ENCODE data around the gene SERPINA6.
"Not testable (repeated sequence)": the region's sequence is repeated elsewhere in the genome, so short reads cannot be mapped to it uniquely, and the experiment has no call there.

The SERPINA6 gene

DNA sequence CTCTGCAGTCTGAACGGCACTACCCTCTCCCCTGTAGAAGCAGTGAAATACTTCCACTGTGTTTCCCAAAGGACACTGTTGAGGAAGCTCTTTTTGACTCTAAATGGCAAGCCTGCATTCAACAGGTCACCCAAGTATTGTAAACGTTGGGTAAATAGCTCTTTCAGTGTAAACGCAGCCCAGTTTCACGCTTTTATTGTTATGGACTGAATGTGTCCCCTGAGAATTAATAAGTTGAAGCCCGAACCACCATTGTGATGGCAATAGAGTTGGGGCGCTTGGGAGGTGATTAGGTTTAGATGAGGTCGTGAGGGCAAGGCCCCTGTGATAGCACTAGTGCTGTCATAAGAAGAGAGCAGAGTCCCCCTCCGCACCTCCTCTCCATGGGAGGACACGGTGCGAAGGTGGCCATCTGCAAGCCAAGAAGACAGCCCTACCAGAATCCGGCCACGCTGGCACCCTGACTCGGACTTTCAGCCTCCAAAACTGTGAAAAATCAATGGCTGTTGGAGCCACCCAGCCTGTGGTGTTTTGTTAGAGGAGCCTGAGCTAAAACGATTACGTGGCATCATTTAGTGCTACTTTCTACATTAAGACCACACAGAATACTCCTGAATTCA is 31.1 kb downstream of the SERPINA6 start:
- H2AFZ ChIP-seq (ENCODE audit: low read length, unreplicated experiment), result no peak overlapping the region
- H3K4me1 ChIP-seq (ENCODE audit: control insufficient read depth, insufficient read depth, low read length, unreplicated experiment), result no peaks in the 10 kb centered on the region
- H3K27ac ChIP-seq (ENCODE audit: low read depth, low read length), result no peak overlapping the region
- H3K79me2 ChIP-seq (ENCODE audit: control insufficient read depth, insufficient read depth, low read length, unreplicated experiment), result no peaks in the 10 kb centered on the region
- no peaks in the 10 kb centered on the region for H3K27me3 ChIP-seq (ENCODE audit: insufficient read depth, low read length)
- H3K4me3 ChIP-seq (ENCODE audit: low read depth, low read length), result no peak overlapping the region
- no peaks in the 10 kb centered on the region for H3K36me3 ChIP-seq (ENCODE audit: insufficient read depth, low read length)

DNA sequence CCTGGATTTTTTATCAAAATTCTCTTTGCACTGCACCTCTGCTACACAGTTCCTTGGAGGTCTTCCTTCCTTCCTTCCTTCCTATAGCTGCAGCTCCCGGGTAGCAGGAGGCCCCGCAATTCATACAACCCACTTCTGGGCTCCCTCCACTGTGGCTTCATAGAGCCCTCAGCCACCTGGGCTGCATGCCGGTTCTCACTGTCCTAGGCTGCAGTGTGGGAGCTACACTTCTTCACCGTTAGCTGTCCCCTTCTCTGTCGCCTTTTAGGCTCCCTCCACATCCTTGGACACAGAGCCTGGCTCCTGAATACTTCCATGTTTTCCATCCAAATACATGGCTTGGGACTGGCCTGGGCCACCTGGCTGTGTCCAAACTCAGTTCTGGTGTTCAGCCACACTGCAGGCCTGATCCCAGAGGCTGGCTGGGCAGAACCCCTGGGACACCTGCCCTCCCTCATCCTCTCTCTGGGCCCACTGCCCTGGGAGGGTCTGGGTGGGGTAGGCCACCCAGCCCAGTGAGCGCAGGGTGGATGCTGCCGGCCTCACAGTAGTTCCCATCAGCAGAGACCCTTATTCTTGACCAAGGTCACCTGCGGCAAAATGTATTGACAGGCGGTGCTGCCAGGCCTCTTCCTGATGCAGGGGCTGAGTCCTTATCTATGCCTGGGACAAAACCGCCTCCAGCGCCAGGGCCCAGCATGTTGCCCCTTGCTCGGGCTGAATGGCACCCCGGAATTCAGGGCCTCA is 31.8 kb downstream of the SERPINA6 start:
- H2AFZ ChIP-seq (ENCODE audit: low read length, unreplicated experiment), result no peak overlapping the region
- H3K79me2 ChIP-seq (ENCODE audit: control insufficient read depth, insufficient read depth, low read length, unreplicated experiment), result no peaks in the 10 kb centered on the region
- H3K36me3 ChIP-seq (ENCODE audit: insufficient read depth, low read length), result no peaks in the 10 kb centered on the region
- H3K27ac ChIP-seq (ENCODE audit: low read depth, low read length), result no peak overlapping the region
- no peaks in the 10 kb centered on the region for H3K4me1 ChIP-seq (ENCODE audit: control insufficient read depth, insufficient read depth, low read length, unreplicated experiment)
- H3K27me3 ChIP-seq (ENCODE audit: insufficient read depth, low read length), result no peaks in the 10 kb centered on the region
- no peak overlapping the region for H3K4me3 ChIP-seq (ENCODE audit: low read depth, low read length)

DNA sequence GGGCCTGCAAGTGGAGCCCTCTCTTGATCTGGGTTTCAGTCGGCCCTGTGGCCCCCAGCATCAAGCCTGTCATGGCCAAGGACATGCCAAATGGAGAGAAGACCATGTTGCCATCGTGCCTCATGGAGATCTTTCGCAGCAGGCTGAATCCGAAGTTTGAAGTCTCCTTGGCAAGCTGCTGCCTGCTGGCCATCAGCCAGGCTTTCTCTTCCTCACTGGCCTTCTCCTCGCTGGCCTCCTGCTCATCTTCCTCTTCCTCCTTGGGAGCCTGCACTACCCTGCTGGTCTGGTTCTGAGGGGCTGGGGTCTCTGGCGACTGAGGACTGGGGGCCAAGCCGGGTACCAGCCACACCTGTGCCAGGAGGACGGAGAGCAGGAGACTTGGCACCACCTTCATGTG is 32.9 kb downstream of the SERPINA6 start:
- H2AFZ ChIP-seq (ENCODE audit: low read length, unreplicated experiment), result no peak overlapping the region
- H3K4me3 ChIP-seq (ENCODE audit: low read depth, low read length), result no peak overlapping the region
- H3K27ac ChIP-seq (ENCODE audit: low read depth, low read length), result no peak overlapping the region
- H3K27me3 ChIP-seq (ENCODE audit: insufficient read depth, low read length), result no peaks in the 10 kb centered on the region
- no peaks in the 10 kb centered on the region for H3K36me3 ChIP-seq (ENCODE audit: insufficient read depth, low read length)
- no peaks in the 10 kb centered on the region for H3K4me1 ChIP-seq (ENCODE audit: control insufficient read depth, insufficient read depth, low read length, unreplicated experiment)
- no peaks in the 10 kb centered on the region for H3K79me2 ChIP-seq (ENCODE audit: control insufficient read depth, insufficient read depth, low read length, unreplicated experiment)

DNA sequence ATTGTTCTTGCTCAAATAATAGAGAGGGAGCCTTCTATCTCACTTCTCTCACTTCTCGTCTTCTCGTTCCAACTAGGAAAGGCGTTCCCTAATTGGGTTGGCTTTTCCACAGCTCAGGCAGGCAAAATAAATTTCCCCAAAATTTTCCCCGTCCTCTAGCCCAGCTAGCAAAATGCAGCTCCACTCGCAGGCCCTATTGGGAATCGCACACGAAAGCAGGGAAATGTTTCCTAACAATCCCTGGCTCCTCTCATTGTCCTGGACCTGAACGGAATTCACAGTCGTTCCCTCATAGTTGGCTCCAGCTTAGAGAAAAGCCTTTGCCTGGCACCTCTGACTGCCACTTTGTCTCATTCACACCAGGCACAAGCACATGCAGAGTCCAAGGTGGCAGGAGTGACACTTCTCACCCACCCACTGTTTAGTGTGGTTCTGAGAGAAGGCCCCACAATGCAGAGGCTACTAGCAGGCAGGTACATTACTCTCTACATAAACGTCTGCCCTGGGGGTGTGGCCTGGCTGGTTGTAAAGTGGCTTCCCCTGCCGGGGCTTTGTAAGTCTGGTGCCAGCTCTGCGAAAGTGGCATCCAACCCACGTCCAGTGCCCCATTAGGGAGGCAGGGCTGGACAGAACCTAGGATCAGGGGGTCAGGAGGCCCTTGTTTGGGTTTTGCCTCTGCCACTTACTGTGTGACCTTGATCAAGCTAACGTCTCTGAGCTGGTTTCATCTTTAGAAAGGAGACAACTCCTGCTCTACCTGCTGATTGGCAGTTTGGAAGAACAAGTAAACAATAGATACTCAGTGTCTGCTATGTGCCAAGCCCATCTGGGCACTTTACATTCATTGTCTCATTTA is 34.3 kb downstream of the SERPINA6 start:
- Histone ChIP-seq H3K79me2 (ENCODE audit: control insufficient read depth, insufficient read depth, low read length, unreplicated experiment) (no peaks in the 10 kb centered on the region), H3K27me3 (ENCODE audit: insufficient read depth, low read length) (no peaks in the 10 kb centered on the region), H3K36me3 (ENCODE audit: insufficient read depth, low read length) (no peaks in the 10 kb centered on the region), H3K4me1 (ENCODE audit: control insufficient read depth, insufficient read depth, low read length, unreplicated experiment) (no peaks in the 10 kb centered on the region), H3K4me3 (ENCODE audit: low read depth, low read length) (no peak overlapping the region), H3K27ac (ENCODE audit: low read depth, low read length) (no peak overlapping the region), H2AFZ (ENCODE audit: low read length, unreplicated experiment) (no peak overlapping the region)

DNA sequence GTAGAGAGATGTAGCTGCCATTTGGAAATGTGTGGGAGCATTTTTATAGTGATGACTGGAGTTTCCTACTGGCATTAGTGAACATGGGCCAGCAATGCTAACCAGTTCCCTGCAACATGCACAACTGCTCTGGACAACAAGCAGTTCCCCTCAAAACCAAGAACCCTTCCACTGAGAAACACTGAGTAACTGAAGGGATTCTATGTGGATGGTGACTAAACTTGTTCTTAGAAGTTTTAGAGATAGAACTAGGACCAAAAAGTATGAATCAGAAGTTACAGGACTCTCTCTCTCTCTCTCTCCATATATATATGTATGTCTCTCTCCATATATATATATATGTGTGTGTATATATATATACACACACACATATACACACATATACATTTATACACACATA is 38.0 kb downstream of the SERPINA6 start:
- H3K36me3 ChIP-seq (ENCODE audit: insufficient read depth, low read length), result no peaks in the 10 kb centered on the region
- no peak overlapping the region for H3K4me3 ChIP-seq (ENCODE audit: low read depth, low read length)
- H2AFZ ChIP-seq (ENCODE audit: low read length, unreplicated experiment), result no peak overlapping the region
- no peaks in the 10 kb centered on the region for H3K79me2 ChIP-seq (ENCODE audit: control insufficient read depth, insufficient read depth, low read length, unreplicated experiment)
- peaks cover 12% of the 10 kb centered on the region for H3K4me1 ChIP-seq (ENCODE audit: control insufficient read depth, insufficient read depth, low read length, unreplicated experiment)
- no peaks in the 10 kb centered on the region for H3K27me3 ChIP-seq (ENCODE audit: insufficient read depth, low read length)
- H3K27ac ChIP-seq (ENCODE audit: low read depth, low read length), result no peak overlapping the region

DNA sequence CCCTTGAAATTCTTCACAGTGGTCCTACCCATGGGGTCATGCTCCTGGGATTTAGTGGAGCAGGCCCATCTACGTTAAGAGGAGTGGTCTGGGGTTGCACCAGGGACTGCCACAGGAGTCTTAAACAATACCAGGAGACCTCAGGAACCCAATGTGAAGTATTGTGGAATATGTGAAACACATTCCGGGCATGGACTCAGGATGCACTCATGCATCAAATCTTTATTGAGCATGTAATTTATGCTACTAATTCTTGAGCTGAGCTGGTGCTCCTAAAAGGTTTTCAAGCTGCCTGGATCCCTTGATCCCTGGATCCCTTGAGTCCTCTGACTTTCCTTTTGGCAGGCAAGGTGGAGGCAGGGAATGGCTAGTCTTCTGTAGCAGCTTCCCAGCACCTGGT is 38.9 kb downstream of the SERPINA6 start:
- Histone ChIP-seq H3K27ac (ENCODE audit: low read depth, low read length) (no peak overlapping the region), H2AFZ (ENCODE audit: low read length, unreplicated experiment) (no peak overlapping the region), H3K4me3 (ENCODE audit: low read depth, low read length) (no peak overlapping the region), H3K36me3 (ENCODE audit: insufficient read depth, low read length) (no peaks in the 10 kb centered on the region), H3K27me3 (ENCODE audit: insufficient read depth, low read length) (no peaks in the 10 kb centered on the region), H3K79me2 (ENCODE audit: control insufficient read depth, insufficient read depth, low read length, unreplicated experiment) (no peaks in the 10 kb centered on the region), H3K4me1 (ENCODE audit: control insufficient read depth, insufficient read depth, low read length, unreplicated experiment) (peaks cover 12% of the 10 kb centered on the region)

DNA sequence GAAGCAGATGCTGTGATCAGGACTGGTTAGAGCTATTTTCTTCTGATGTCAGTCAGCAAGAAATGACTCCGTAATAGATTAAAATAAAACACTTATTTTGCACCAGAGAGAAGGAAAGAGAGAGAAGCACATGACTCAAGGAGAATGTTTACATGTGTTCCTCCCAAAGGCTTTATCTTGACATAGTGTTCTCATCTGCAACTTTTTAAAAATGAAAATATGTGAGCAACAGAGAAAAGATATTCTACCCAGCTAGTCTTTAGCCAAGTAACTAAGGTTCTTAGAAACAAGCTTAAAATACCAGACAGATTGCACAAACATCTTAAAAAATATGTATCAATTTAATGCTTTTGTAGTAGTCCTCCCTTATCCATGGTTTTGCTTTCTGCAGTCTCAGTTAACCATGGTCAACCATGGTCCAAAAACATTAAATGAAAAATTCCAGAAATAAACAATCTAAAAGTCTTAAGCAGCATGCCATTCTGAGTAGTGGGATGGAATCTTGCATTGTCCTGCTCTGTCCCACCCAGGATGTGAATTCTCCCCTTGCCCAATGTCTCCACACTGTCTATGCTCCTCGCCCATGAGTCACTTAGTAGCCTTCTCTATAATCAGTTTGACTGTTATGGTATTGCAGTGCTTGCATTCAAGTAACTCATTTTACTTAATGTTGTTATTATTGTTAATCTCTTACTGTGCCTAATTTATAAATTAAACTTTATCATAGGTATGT is 40.0 kb downstream of the SERPINA6 start:
- H3K27ac ChIP-seq (ENCODE audit: low read depth, low read length), result peak overlapping the region; percentile 3; the same call in 1 of the 2 replicates
- H3K79me2 ChIP-seq (ENCODE audit: control insufficient read depth, insufficient read depth, low read length, unreplicated experiment), result no peaks in the 10 kb centered on the region
- no peaks in the 10 kb centered on the region for H3K27me3 ChIP-seq (ENCODE audit: insufficient read depth, low read length)
- no peak overlapping the region for H2AFZ ChIP-seq (ENCODE audit: low read length, unreplicated experiment)
- H3K36me3 ChIP-seq (ENCODE audit: insufficient read depth, low read length), result no peaks in the 10 kb centered on the region
- peaks cover 12% of the 10 kb centered on the region for H3K4me1 ChIP-seq (ENCODE audit: control insufficient read depth, insufficient read depth, low read length, unreplicated experiment)
- H3K4me3 ChIP-seq (ENCODE audit: low read depth, low read length), result no peak overlapping the region

DNA sequence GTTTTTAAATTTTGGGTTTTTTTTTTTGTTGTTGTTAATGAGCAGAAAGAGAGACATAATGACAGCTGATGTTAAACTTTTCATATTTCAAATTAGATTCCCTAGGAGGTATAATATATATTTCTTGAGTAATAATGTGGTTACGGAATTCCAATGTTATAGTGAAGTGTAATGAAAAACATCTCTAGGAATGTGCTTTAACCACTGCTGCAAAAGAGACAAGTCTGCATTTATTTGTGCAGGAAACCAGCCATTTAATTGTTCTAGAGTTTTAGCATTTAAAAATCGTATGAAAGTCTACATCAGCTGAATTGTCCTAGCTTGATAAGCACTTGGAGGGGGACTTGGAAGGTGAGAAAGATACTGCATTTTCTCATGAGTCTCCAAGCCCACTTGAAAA is 44.4 kb downstream of the SERPINA6 start:
- H2AFZ ChIP-seq (ENCODE audit: low read length, unreplicated experiment), result no peak overlapping the region
- no peaks in the 10 kb centered on the region for H3K79me2 ChIP-seq (ENCODE audit: control insufficient read depth, insufficient read depth, low read length, unreplicated experiment)
- no peaks in the 10 kb centered on the region for H3K36me3 ChIP-seq (ENCODE audit: insufficient read depth, low read length)
- H3K4me3 ChIP-seq (ENCODE audit: low read depth, low read length), result no peak overlapping the region
- peaks cover 12% of the 10 kb centered on the region for H3K4me1 ChIP-seq (ENCODE audit: control insufficient read depth, insufficient read depth, low read length, unreplicated experiment)
- H3K27me3 ChIP-seq (ENCODE audit: insufficient read depth, low read length), result no peaks in the 10 kb centered on the region
- H3K27ac ChIP-seq (ENCODE audit: low read depth, low read length), result no peak overlapping the region

DNA sequence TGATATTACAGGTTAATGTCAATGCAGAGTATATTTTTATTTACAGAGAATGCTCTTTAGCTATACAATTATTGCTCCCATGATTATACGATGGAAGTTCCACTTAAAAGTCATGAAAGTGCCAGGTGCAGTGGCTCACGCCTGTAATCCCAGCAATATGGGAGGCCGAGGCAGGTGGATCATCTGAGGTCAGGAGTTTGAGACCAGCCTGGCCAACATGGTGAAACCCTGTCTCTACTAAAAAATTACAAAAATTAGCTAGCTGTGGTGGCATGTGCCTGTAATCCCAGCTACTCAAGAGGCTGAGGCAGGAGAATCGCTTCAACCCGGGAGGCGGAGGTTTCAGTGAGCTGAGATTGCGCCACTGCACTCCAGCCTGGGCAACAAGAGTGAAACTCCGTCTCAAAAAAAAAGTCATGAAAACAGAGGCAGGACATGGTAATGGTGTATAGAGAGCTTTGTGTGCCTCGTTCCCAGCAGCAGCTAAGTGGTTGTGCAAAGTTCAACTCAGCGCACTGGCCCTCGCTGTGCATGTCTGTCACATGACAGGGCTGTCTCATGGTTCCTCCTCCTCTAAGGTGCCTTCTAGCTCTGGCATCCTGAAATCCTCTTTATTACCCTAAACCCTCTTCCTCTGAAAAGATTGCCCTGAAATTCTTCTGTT is 46.1 kb downstream of the SERPINA6 start:
- H3K79me2 ChIP-seq (ENCODE audit: control insufficient read depth, insufficient read depth, low read length, unreplicated experiment); H3K27me3 ChIP-seq (ENCODE audit: insufficient read depth, low read length); H3K4me3 ChIP-seq (ENCODE audit: low read depth, low read length); H2AFZ ChIP-seq (ENCODE audit: low read length, unreplicated experiment); H3K36me3 ChIP-seq (ENCODE audit: insufficient read depth, low read length); H3K27ac ChIP-seq (ENCODE audit: low read depth, low read length); H3K4me1 ChIP-seq (ENCODE audit: control insufficient read depth, insufficient read depth, low read length, unreplicated experiment): not testable (repeated sequence)

DNA sequence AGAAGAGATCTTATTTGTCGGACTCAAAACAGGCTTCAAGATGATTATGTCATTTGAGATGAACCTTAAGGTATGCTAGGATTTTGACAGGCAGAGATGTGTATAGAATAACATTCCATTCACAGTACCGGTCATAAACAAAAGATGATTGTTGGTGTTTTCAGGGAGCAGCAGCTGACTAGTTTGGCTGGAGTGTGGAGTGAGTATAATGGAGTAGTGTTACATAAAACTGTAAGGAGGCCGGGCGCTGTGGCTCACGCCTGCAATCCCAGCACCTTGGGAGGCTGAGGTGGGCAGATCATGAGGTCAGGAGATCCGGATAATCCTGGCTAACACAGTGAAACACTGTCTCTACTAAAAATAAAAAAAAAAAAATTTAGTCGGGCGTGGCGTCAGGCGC is 54.0 kb downstream of the SERPINA6 start:
- Histone ChIP-seq H3K79me2 (ENCODE audit: control insufficient read depth, insufficient read depth, low read length, unreplicated experiment) (no peaks in the 10 kb centered on the region), H3K4me1 (ENCODE audit: control insufficient read depth, insufficient read depth, low read length, unreplicated experiment) (no peaks in the 10 kb centered on the region), H3K27me3 (ENCODE audit: insufficient read depth, low read length) (no peaks in the 10 kb centered on the region), H3K4me3 (ENCODE audit: low read depth, low read length) (no peak overlapping the region), H2AFZ (ENCODE audit: low read length, unreplicated experiment) (no peak overlapping the region), H3K27ac (ENCODE audit: low read depth, low read length) (no peak overlapping the region), H3K36me3 (ENCODE audit: insufficient read depth, low read length) (no peaks in the 10 kb centered on the region)
